Naive thymus-derived CD4-positive, alpha-beta T cell (primary cell): Measurements from ENCODE around the gene UPK2. TPM values are rescaled to one million over a fixed set of nuclear protein-coding genes. Genes with fewer than 3 reads are reported as not detected.
"Not testable (repeated sequence)": the region's sequence is repeated elsewhere in the genome, so short reads cannot be mapped to it uniquely, and the experiment has no call there.

Experiments used
- ATAC-seq: fragments of 150-1000 bp; cut with Tn5 transposase; 2 replicates; pipeline ENCODE4 v1.10.0; 2021; ENCODE audit warnings: mild to moderate bottlenecking, moderate library complexity
- CTCF ChIA-PET: fragments of 350-600 bp; sonication (Branson Sonifier 250); formaldehyde crosslinking; loops from one replicate; lab custom pipeline; 2021; ENCODE audit warnings: antibody characterized with exemption; lab: Charles Lee
- POLR2A ChIA-PET: fragments of 350-600 bp; sonication (Branson Sonifier 250); formaldehyde crosslinking; loops from one replicate; lab custom pipeline; 2021; ENCODE audit warnings: antibody characterized with exemption, inconsistent platforms; lab: Charles Lee
- DNase-seq, 9 donors: peaks; one replicate each; pipeline versions ENCODE4 v3.0.0 to v3.0.0-alpha.2; 2020 to 2022; ENCODE audit warnings: mixed read lengths in 1 of 9
- H3K27ac ChIP-seq: one replicate; pipeline ENCODE4 v1.7.0; 2013; ENCODE audit warnings: mild to moderate bottlenecking, low read depth, low read length, moderate library complexity
- H3K27me3 ChIP-seq, 2 donors: one replicate each; pipeline ENCODE4 v1.7.0; 2013; ENCODE audit warnings: low read length in 2 of 2, mild to moderate bottlenecking in 2 of 2, moderate library complexity in 2 of 2; ENCODE audit not compliant: control insufficient read depth in 2 of 2, insufficient read depth in 2 of 2
- H3K36me3 ChIP-seq, 3 experiments: 1 replicate in 2 of 3; 2 replicates in 1 of 3; pipeline ENCODE4 v1.7.0; 2013; ENCODE audit warnings: low read length in 3 of 3, mild to moderate bottlenecking in 3 of 3, moderate library complexity in 1 of 3; ENCODE audit not compliant: insufficient read depth in 3 of 3, control insufficient read depth in 2 of 3
- H3K4me1 ChIP-seq, 2 donors: one replicate each; pipeline ENCODE4 v1.7.0; 2013; ENCODE audit warnings: low read length in 2 of 2, mild to moderate bottlenecking in 2 of 2, moderate library complexity in 1 of 2; ENCODE audit not compliant: control insufficient read depth in 2 of 2, insufficient read depth in 2 of 2
- H3K4me3 ChIP-seq: 2 replicates; pipeline ENCODE4 v1.7.0; 2013; ENCODE audit warnings: mild to moderate bottlenecking, low read length
- H3K9me3 ChIP-seq, 3 experiments: 1 replicate in 2 of 3; 2 replicates in 1 of 3; pipeline ENCODE4 v1.7.0; 2013; ENCODE audit warnings: low read length in 3 of 3; ENCODE audit not compliant: control insufficient read depth in 2 of 3
- H3K27ac Mint-ChIP-seq, 9 donors: one replicate each; pipeline ENCODE4 v1.8.0; 2020 to 2022; ENCODE audit warnings: mixed read lengths in 9 of 9, mild to moderate bottlenecking in 8 of 9, moderate library complexity in 5 of 9, inconsistent platforms in 2 of 9
- H3K27me3 Mint-ChIP-seq, 5 donors: one replicate each; pipeline ENCODE4 v1.8.0; 2021 to 2022; ENCODE audit warnings: mixed read lengths in 5 of 5, mild to moderate bottlenecking in 1 of 5
- H3K36me3 Mint-ChIP-seq, 5 donors: one replicate each; pipeline ENCODE4 v1.8.0; 2020 to 2022; ENCODE audit warnings: mixed read lengths in 5 of 5, mild to moderate bottlenecking in 3 of 5, inconsistent platforms in 1 of 5
- H3K4me1 Mint-ChIP-seq, 7 donors: one replicate each; pipeline ENCODE4 v1.8.0; 2020 to 2022; ENCODE audit warnings: mixed read lengths in 7 of 7, mild to moderate bottlenecking in 3 of 7, inconsistent platforms in 1 of 7
- H3K4me3 Mint-ChIP-seq, 10 donors: one replicate each; pipeline ENCODE4 v1.8.0; 2020 to 2022; ENCODE audit warnings: mild to moderate bottlenecking in 10 of 10, mixed read lengths in 10 of 10, moderate library complexity in 6 of 10, inconsistent platforms in 2 of 10
- H3K9me3 Mint-ChIP-seq, 11 donors: one replicate each; pipeline ENCODE4 v1.8.0; 2020 to 2022; ENCODE audit warnings: mixed read lengths in 11 of 11, mild to moderate bottlenecking in 4 of 11, inconsistent platforms in 1 of 11, moderate library complexity in 1 of 11
- intact Hi-C, 2 donors: fragments of 100-400 bp; cut with micrococcal nuclease; formaldehyde crosslinking; loops; one replicate each; pipeline ENCODE4 v1.15.1; 2023
- polyA plus RNA-seq, 2 donors: library from polyadenylated mRNA; unstranded; fragments of 300-500 nt; fragmentation: Illumina TruSeq; gene quantifications; one replicate each; pipeline ENCODE4 v1.2.3, GENCODE V29; 2021
- total RNA-seq, 6 experiments: library from RNA in 5 of 6; stranded (reverse) in 5 of 6; gene quantifications; 1 replicate in 5 of 6; 2 replicates in 1 of 6; pipeline ENCODE4 v1.2.3 and lab custom pipeline; 2021 to 2026

Gene UPK2
- total and polyA plus RNA-seq, 7 experiments from 2014 or later = 0.24 to 0.51 TPM; not detected in 5

- Histone ChIP-seq H3K27me3 (no peaks in the 10 kb centered on the region), H3K36me3 (no peaks in the 10 kb centered on the region), H3K4me1 (no peaks in the 10 kb centered on the region), H3K4me3 (no peak overlapping the region), H3K9me3 (no peaks in the 10 kb centered on the region), H3K27ac (no peak overlapping the region)
- CTCF ChIA-PET = interaction anchor here (1.0 kb wide), 1 partner anchor 22 kb away, joined by 3 read pairs; no protein-coding TSS in a partner anchor
- no peak overlapping the region for H3K27ac Mint-ChIP-seq
- POLR2A ChIA-PET = interaction anchor here (1.2 kb wide), 1 partner anchor 18 kb away, joined by 3 read pairs; no protein-coding TSS in a partner anchor
- H3K9me3 Mint-ChIP-seq = peaks cover 0 to 3% (median 0%) of the 10 kb centered on the region in 11 donors
- peaks cover 0 to 13% (median 5%) of the 10 kb centered on the region in 5 donors for H3K27me3 Mint-ChIP-seq
- no peak overlapping the region for H3K4me3 Mint-ChIP-seq
- H3K4me1 Mint-ChIP-seq = no peaks in the 10 kb centered on the region
- intact Hi-C loops = no loop called here
- DNase-seq (no peak), ATAC-seq (no peak)
- H3K36me3 Mint-ChIP-seq = no peaks in the 10 kb centered on the region
Measured at GRCh38 chr11:118979434-118979833, 23.3 kb downstream of the UPK2 start.

- no peak overlapping the region for H3K4me3 Mint-ChIP-seq
- ChIA-PET POLR2A (interaction anchor here (1.2 kb wide), 1 partner anchor 17 kb away, joined by 3 read pairs; no protein-coding TSS in a partner anchor), CTCF (no interaction called here)
- H3K4me1 Mint-ChIP-seq = no peaks in the 10 kb centered on the region
- ATAC-seq (no peak), DNase-seq (no peak)
- H3K27ac ChIP-seq = no peak overlapping the region
- H3K9me3 ChIP-seq = no peaks in the 10 kb centered on the region
- H3K36me3 Mint-ChIP-seq = no peaks in the 10 kb centered on the region
- peaks cover 0 to 7% (median 4%) of the 10 kb centered on the region in 5 donors for H3K27me3 Mint-ChIP-seq
- H3K9me3 Mint-ChIP-seq = peaks cover 0 to 1% (median 0%) of the 10 kb centered on the region in 11 donors
- intact Hi-C loops = no loop called here
- H3K27me3 ChIP-seq = no peaks in the 10 kb centered on the region
- H3K4me3 ChIP-seq = no peak overlapping the region
- H3K36me3 ChIP-seq = no peaks in the 10 kb centered on the region
- no peaks in the 10 kb centered on the region for H3K4me1 ChIP-seq
- H3K27ac Mint-ChIP-seq = peak overlapping the region in 2 of 9 donors; percentile 6 to 58
Measured at GRCh38 chr11:118980191-118980881, 24.2 kb downstream of the UPK2 start.

- H3K27me3 ChIP-seq, H3K4me1 Mint-ChIP-seq, CTCF ChIA-PET, POLR2A ChIA-PET, intact Hi-C loops, ATAC-seq, H3K27ac ChIP-seq, H3K36me3 ChIP-seq, H3K36me3 Mint-ChIP-seq, DNase-seq, H3K27me3 Mint-ChIP-seq, H3K9me3 Mint-ChIP-seq, H3K4me3 Mint-ChIP-seq, H3K4me3 ChIP-seq, H3K9me3 ChIP-seq, H3K4me1 ChIP-seq: not testable (repeated sequence)
- peak overlapping the region in 1 of 9 donors; percentile 38 for H3K27ac Mint-ChIP-seq
Measured at GRCh38 chr11:118984337-118984736, 28.2 kb downstream of the UPK2 start.

GRCh38 chr11:118984825-118985224 is 28.7 kb downstream of the UPK2 start:
- H3K9me3 ChIP-seq = no peaks in the 10 kb centered on the region
- ChIA-PET CTCF (no interaction called here), POLR2A (no interaction called here)
- no peaks in the 10 kb centered on the region for H3K36me3 Mint-ChIP-seq
- no peak overlapping the region for H3K27ac Mint-ChIP-seq
- H3K36me3 ChIP-seq = no peaks in the 10 kb centered on the region
- ATAC-seq (no peak), DNase-seq (no peak)
- intact Hi-C loops = no loop called here
- H3K4me3 Mint-ChIP-seq = no peak overlapping the region
- H3K27me3 Mint-ChIP-seq = no peaks in the 10 kb centered on the region
- no peak overlapping the region for H3K4me3 ChIP-seq
- H3K4me1 Mint-ChIP-seq = peaks cover 0 to 8% (median 4%) of the 10 kb centered on the region in 7 donors
- H3K4me1 ChIP-seq = no peaks in the 10 kb centered on the region
- no peak overlapping the region for H3K27ac ChIP-seq
- H3K9me3 Mint-ChIP-seq = no peaks in the 10 kb centered on the region
- H3K27me3 ChIP-seq = no peaks in the 10 kb centered on the region

GRCh38 chr11:118988280-118988679 is 32.2 kb downstream of the UPK2 start:
- Histone ChIP-seq H3K36me3 (no peaks in the 10 kb centered on the region), H3K9me3 (no peaks in the 10 kb centered on the region), H3K4me1 (no peaks in the 10 kb centered on the region), H3K27ac (no peak overlapping the region), H3K4me3 (no peak overlapping the region), H3K27me3 (no peaks in the 10 kb centered on the region)
- Mint-ChIP-seq H3K27me3 (no peaks in the 10 kb centered on the region), H3K36me3 (peaks cover 0 to 1% (median 0%) of the 10 kb centered on the region in 5 donors), H3K27ac (peak overlapping the region in 1 of 9 donors; percentile 67), H3K4me1 (peaks cover 0 to 8% (median 4%) of the 10 kb centered on the region in 7 donors), H3K4me3 (no peak overlapping the region), H3K9me3 (no peaks in the 10 kb centered on the region)
- no peak for DNase-seq
- intact Hi-C loops = no loop called here
- ChIA-PET CTCF (no interaction called here), POLR2A (interaction anchor here (0.6 to 1.0 kb wide), 2 partner anchors 10 to 14 kb away, joined by 3 read pairs; no protein-coding TSS in a partner anchor)
- ATAC-seq = no peak

- H3K36me3 Mint-ChIP-seq, H3K27ac Mint-ChIP-seq: not testable (repeated sequence)
Measured at GRCh38 chr11:118991486-118992038, 35.5 kb downstream of the UPK2 start.

More at GRCh38 chr11:118991486-118992038, 35.5 kb downstream of the UPK2 start:
- H3K27ac ChIP-seq, H3K9me3 ChIP-seq, DNase-seq, H3K27me3 ChIP-seq, ATAC-seq, intact Hi-C loops, H3K4me3 ChIP-seq, H3K36me3 ChIP-seq, POLR2A ChIA-PET, H3K4me3 Mint-ChIP-seq, H3K9me3 Mint-ChIP-seq, H3K27me3 Mint-ChIP-seq, H3K4me1 ChIP-seq, CTCF ChIA-PET: not testable (repeated sequence)
- peaks cover 2 to 17% (median 11%) of the 10 kb centered on the region in 7 donors for H3K4me1 Mint-ChIP-seq
